Measurements from ENCODE around the gene VSTM4. TPM values are rescaled to one million over a fixed set of nuclear protein-coding genes. Genes with fewer than 3 reads are reported as not detected.

VSTM4 gene
- total and polyA plus RNA-seq, 2 donors (not counting 1 experiment from before 2014, with no cell fraction given) = not detected

DNA sequence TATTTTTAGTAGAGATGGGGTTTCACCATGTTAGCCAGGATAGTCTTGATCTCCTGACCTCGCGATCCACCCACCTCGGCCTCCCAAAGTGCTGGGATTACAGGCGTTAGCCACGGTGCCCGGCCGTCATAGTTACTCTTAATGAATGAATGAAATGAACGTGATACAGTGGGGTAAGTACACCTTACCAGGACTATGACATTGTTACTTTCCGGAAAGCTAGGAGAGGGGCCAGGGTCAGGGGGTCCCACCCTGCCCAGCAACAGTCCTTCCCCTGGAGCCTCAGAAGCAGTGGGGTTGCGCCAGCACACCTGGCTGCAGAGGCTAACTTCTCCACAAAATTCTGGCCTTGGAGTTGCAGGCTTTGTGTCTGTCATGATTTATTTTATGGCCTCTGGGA lies 21.4 kb downstream of the VSTM4 start:
- no peak overlapping the region for H3K4me3 Mint-ChIP-seq
- H2AFZ ChIP-seq (ENCODE audit: insufficient read depth, low read depth, low read length, poor library complexity, severe bottlenecking) = no peak overlapping the region
- peaks cover 31% of the 10 kb centered on the region for H3K27me3 Mint-ChIP-seq

DNA sequence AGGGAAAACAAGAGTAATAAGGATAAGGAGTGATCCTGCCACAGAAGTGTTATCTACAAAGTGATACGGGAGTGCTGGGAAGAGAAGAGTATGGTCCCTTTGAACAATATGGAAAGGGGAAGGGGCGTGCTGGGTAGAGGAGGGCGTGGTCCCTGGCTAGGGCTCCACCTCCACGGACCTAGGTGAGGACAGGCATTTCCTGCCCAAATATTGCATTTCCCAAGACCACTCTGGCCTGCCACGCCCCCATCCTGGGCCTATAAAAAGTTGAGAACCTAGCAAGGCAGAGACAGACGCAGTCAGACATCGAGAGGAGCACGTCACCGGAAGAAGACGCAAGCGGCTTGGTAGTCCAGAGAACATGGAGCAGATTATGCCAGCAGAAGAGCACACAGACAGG lies 22.8 kb downstream of the VSTM4 start:
- intact Hi-C loops (cut with micrococcal nuclease) = no loop called here
- Histone ChIP-seq H3K4me2 (replicated peaks; ENCODE audit: low read depth, low read length, poor library complexity, severe bottlenecking) (no peak overlapping the region), H3K27ac (ENCODE audit: low read length in 2 of 2) (no peak overlapping the region), H3K9me3 (ENCODE audit: control extremely low read depth in 1 of 3, control insufficient read depth in 2 of 3, insufficient read depth in 1 of 3, low read length in 2 of 3) (no peaks in the 10 kb centered on the region), H3K4me1 (ENCODE audit: control insufficient read depth in 2 of 2, insufficient read depth in 2 of 2, low read length in 2 of 2) (no peaks in the 10 kb centered on the region), H2AFZ (ENCODE audit: insufficient read depth, low read depth, low read length, poor library complexity, severe bottlenecking) (no peak overlapping the region), H3K9ac (ENCODE audit: low read length) (no peak overlapping the region), H4K20me1 (ENCODE audit: control insufficient read depth, insufficient read depth, low read length, poor library complexity, severe bottlenecking) (no peaks in the 10 kb centered on the region), H3K27me3 (replicated peaks in 1 of 4; ENCODE audit: control extremely low read depth in 1 of 4, control insufficient read depth in 3 of 4, insufficient read depth in 4 of 4, low read length in 3 of 4) (peaks cover 0 to 10% (median 0%) of the 10 kb centered on the region in 4 experiments), H3K36me3 (replicated peaks in 1 of 2; ENCODE audit: control extremely low read depth in 1 of 2, control insufficient read depth in 1 of 2, extremely low read depth in 1 of 2, insufficient read depth in 2 of 2, low read length in 1 of 2) (no peaks in the 10 kb centered on the region), H3K4me3 (ENCODE audit: control extremely low read depth in 1 of 5, extremely low read depth in 1 of 5, insufficient read depth in 1 of 5, low read depth in 2 of 5, low read length in 4 of 5) (no peak overlapping the region), H3K79me2 (ENCODE audit: control insufficient read depth, insufficient read depth, low read length) (no peaks in the 10 kb centered on the region)
- ChIA-PET POLR2A (no interaction called here), CTCF (no interaction called here)
- Mint-ChIP-seq H3K27me3 (peaks cover 30% of the 10 kb centered on the region), H3K4me3 (no peak overlapping the region), H3K9me3 (ENCODE audit: insufficient read depth) (no peaks in the 10 kb centered on the region), H3K4me1 (no peaks in the 10 kb centered on the region), H3K27ac (no peak overlapping the region)
- ATAC-seq (ENCODE audit: low read depth) = no peak
- 88% methylated on average over 10 of the region's 11 CpGs for WGBS (ENCODE audit: insufficient coverage)
- no peak for TF ChIP-seq EZH2 (IDR thresholded peaks at IDR 0.05; ENCODE audit: borderline replicate concordance, insufficient read depth, low read depth, low read length, poor library complexity, severe bottlenecking)
- TF ChIP-seq, protein P1, sequence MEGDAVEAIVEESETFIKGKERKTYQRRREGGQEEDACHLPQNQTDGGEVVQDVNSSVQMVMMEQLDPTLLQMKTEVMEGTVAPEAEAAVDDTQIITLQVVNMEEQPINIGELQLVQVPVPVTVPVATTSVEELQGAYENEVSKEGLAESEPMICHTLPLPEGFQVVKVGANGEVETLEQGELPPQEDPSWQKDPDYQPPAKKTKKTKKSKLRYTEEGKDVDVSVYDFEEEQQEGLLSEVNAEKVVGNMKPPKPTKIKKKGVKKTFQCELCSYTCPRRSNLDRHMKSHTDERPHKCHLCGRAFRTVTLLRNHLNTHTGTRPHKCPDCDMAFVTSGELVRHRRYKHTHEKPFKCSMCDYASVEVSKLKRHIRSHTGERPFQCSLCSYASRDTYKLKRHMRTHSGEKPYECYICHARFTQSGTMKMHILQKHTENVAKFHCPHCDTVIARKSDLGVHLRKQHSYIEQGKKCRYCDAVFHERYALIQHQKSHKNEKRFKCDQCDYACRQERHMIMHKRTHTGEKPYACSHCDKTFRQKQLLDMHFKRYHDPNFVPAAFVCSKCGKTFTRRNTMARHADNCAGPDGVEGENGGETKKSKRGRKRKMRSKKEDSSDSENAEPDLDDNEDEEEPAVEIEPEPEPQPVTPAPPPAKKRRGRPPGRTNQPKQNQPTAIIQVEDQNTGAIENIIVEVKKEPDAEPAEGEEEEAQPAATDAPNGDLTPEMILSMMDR (IDR thresholded peaks at IDR 0.05) = no peak
- no peak for DNase-seq

More for the DNA sequence above, 21.4 kb downstream of the VSTM4 start:
- Histone ChIP-seq H3K9ac (ENCODE audit: low read length) (no peak overlapping the region), H3K27ac (ENCODE audit: low read length in 2 of 2) (no peak overlapping the region), H3K4me3 (ENCODE audit: control extremely low read depth in 1 of 5, extremely low read depth in 1 of 5, insufficient read depth in 1 of 5, low read depth in 2 of 5, low read length in 4 of 5) (no peak overlapping the region), H3K9me3 (ENCODE audit: control extremely low read depth in 1 of 3, control insufficient read depth in 2 of 3, insufficient read depth in 1 of 3, low read length in 2 of 3) (no peaks in the 10 kb centered on the region), H3K79me2 (ENCODE audit: control insufficient read depth, insufficient read depth, low read length) (no peaks in the 10 kb centered on the region), H3K4me1 (ENCODE audit: control insufficient read depth in 2 of 2, insufficient read depth in 2 of 2, low read length in 2 of 2) (no peaks in the 10 kb centered on the region), H3K4me2 (replicated peaks; ENCODE audit: low read depth, low read length, poor library complexity, severe bottlenecking) (no peak overlapping the region), H4K20me1 (ENCODE audit: control insufficient read depth, insufficient read depth, low read length, poor library complexity, severe bottlenecking) (no peaks in the 10 kb centered on the region), H3K36me3 (replicated peaks in 1 of 2; ENCODE audit: control extremely low read depth in 1 of 2, control insufficient read depth in 1 of 2, extremely low read depth in 1 of 2, insufficient read depth in 2 of 2, low read length in 1 of 2) (no peaks in the 10 kb centered on the region), H3K27me3 (replicated peaks in 1 of 4; ENCODE audit: control extremely low read depth in 1 of 4, control insufficient read depth in 3 of 4, insufficient read depth in 4 of 4, low read length in 3 of 4) (peaks cover 0 to 13% (median 0%) of the 10 kb centered on the region in 4 experiments)
- ATAC-seq (ENCODE audit: low read depth) (no peak), DNase-seq (no peak)
- intact Hi-C loops (cut with micrococcal nuclease) = no loop called here
- Mint-ChIP-seq H3K27ac (no peak overlapping the region), H3K9me3 (ENCODE audit: insufficient read depth) (no peaks in the 10 kb centered on the region), H3K4me1 (no peaks in the 10 kb centered on the region)
- WGBS (ENCODE audit: insufficient coverage) = 94% methylated on average over 6 of the region's 10 CpGs
- no peak for TF ChIP-seq EZH2 (IDR thresholded peaks at IDR 0.05; ENCODE audit: borderline replicate concordance, insufficient read depth, low read depth, low read length, poor library complexity, severe bottlenecking)
- TF ChIP-seq, protein P1 (IDR thresholded peaks at IDR 0.05) = no peak
- ChIA-PET POLR2A (no interaction called here), CTCF (no interaction called here)

Measured in B cell (primary cell).